GM19463 (cell line): ENCODE measurements around the gene ABCF2.

Source experiments
- ATAC-seq: cut with Tn5 transposase; IDR thresholded peaks from one replicate; pipeline ENCODE4 v1.9.1; 2021; ENCODE audit warnings: mild to moderate bottlenecking, moderate library complexity; ENCODE audit not compliant: unreplicated experiment

The ABCF2 gene

GRCh38 chr7:151226875-151227782 is at the start of gene ABCF2:
TSS of gene ABCF2 (minus strand) at chr7:151227205. CDS start at chr7:151226458, 747 bp downstream.
- ATAC-seq = peak; percentile 99

GRCh38 chr7:151275813-151276577 is 49.0 kb upstream of the ABCF2 start:
- ATAC-seq = no peak

GRCh38 chr7:151274936-151275812 is 48.2 kb upstream of the ABCF2 start:
- ATAC-seq = no peak

GRCh38 chr7:151274396-151274795 is 47.4 kb upstream of the ABCF2 start:
- no peak for ATAC-seq

- ATAC-seq = no peak
Measured at GRCh38 chr7:151273651-151274390, 46.8 kb upstream of the ABCF2 start.

GRCh38 chr7:151272877-151273276 is 45.9 kb upstream of the ABCF2 start:
- ATAC-seq = no peak

- ATAC-seq = no peak
Measured at GRCh38 chr7:151272405-151272804, 45.4 kb upstream of the ABCF2 start.

GRCh38 chr7:151271699-151272355 is 44.8 kb upstream of the ABCF2 start:
- no peak for ATAC-seq

GRCh38 chr7:151269511-151269910 is 42.5 kb upstream of the ABCF2 start:
- no peak for ATAC-seq

- ATAC-seq = no peak
Measured at GRCh38 chr7:151265351-151265931, 38.4 kb upstream of the ABCF2 start.

- ATAC-seq = no peak
Measured at GRCh38 chr7:151264615-151265014, 37.6 kb upstream of the ABCF2 start.

GRCh38 chr7:151261529-151261928 is 34.5 kb upstream of the ABCF2 start:
- no peak for ATAC-seq

- ATAC-seq = no peak
Measured at GRCh38 chr7:151260883-151261282, 33.9 kb upstream of the ABCF2 start.

- ATAC-seq = no peak
Measured at GRCh38 chr7:151260471-151260870, 33.5 kb upstream of the ABCF2 start.

- ATAC-seq = no peak
Measured at GRCh38 chr7:151257990-151258389, 31.0 kb upstream of the ABCF2 start.

GRCh38 chr7:151256410-151257045 is 29.5 kb upstream of the ABCF2 start:
- no peak for ATAC-seq

GRCh38 chr7:151255390-151255789 is 28.4 kb upstream of the ABCF2 start:
- ATAC-seq = no peak

GRCh38 chr7:151254851-151255250 is 27.8 kb upstream of the ABCF2 start:
- ATAC-seq = no peak

- no peak for ATAC-seq
Measured at GRCh38 chr7:151254316-151254715, 27.3 kb upstream of the ABCF2 start.
